Neural progenitor cell (in vitro differentiated cells): ENCODE results near the gene KCNMA1. TPM values are rescaled to one million over a fixed set of nuclear protein-coding genes. Genes with fewer than 3 reads are reported as not detected.

ENCODE experiments used
- DNase-seq: peaks from one replicate; pipeline ENCODE4 v3.0.0-alpha.2; 2016; ENCODE audit warnings: low spot score
- H2AFZ ChIP-seq: fragments of 200-600 bp; sonication (generic); replicated peaks from 2 replicates; pipeline ENCODE4 v1.6.1; 2016; ENCODE audit warnings: antibody characterized with exemption
- H3F3A ChIP-seq: fragments of 200-600 bp; sonication (generic); 2 replicates; pipeline ENCODE4 v1.6.1; 2016; ENCODE audit warnings: antibody characterized with exemption, low read depth
- H3K27ac ChIP-seq: fragments of 200-600 bp; sonication (generic); 2 replicates; pipeline ENCODE4 v1.5.1; 2016; ENCODE audit warnings: mild to moderate bottlenecking
- H3K27me3 ChIP-seq: fragments of 200-600 bp; sonication (generic); 2 replicates; pipeline ENCODE4 v1.6.1; 2016; ENCODE audit warnings: mild to moderate bottlenecking, moderate library complexity
- H3K36me3 ChIP-seq: fragments of 200-600 bp; sonication (generic); 2 replicates; pipeline ENCODE4 v1.5.1; 2016
- H3K4me1 ChIP-seq: fragments of 200-600 bp; sonication (generic); 2 replicates; pipeline ENCODE4 v1.6.1; 2016; ENCODE audit warnings: mixed run types
- H3K4me2 ChIP-seq: fragments of 200-600 bp; sonication (generic); 2 replicates; pipeline ENCODE4 v1.6.1; 2016
- H3K4me3 ChIP-seq: fragments of 200-600 bp; sonication (generic); 2 replicates; pipeline ENCODE4 v1.5.1; 2016
- H3K79me2 ChIP-seq: fragments of 200-600 bp; sonication (generic); 2 replicates; pipeline ENCODE4 v1.6.1; 2016; ENCODE audit warnings: low read depth
- H3K9ac ChIP-seq: fragments of 200-600 bp; sonication (generic); 2 replicates; pipeline ENCODE4 v1.6.1; 2016
- H3K9me3 ChIP-seq: fragments of 200-600 bp; sonication (generic); 2 replicates; pipeline ENCODE4 v1.5.1; 2016; ENCODE audit warnings: low read depth
- H4K20me1 ChIP-seq: fragments of 200-600 bp; sonication (generic); 2 replicates; pipeline ENCODE4 v1.6.1; 2016; ENCODE audit warnings: low read depth
- H3K27ac Mint-ChIP-seq: 3 replicates; pipeline ENCODE4 v1.8.0; 2021; ENCODE audit warnings: mixed read lengths
- H3K27me3 Mint-ChIP-seq: 2 replicates; pipeline ENCODE4 v1.8.0; 2022; ENCODE audit warnings: low read depth, mild to moderate bottlenecking, inconsistent platforms, moderate library complexity, mixed read lengths; ENCODE audit not compliant: insufficient read depth
- H3K36me3 Mint-ChIP-seq: 3 replicates; pipeline ENCODE4 v1.8.0; 2021; ENCODE audit warnings: mixed read lengths
- H3K4me1 Mint-ChIP-seq: 3 replicates; pipeline ENCODE4 v1.8.0; 2021; ENCODE audit warnings: mixed read lengths
- H3K4me3 Mint-ChIP-seq: 3 replicates; pipeline ENCODE4 v1.8.0; 2021; ENCODE audit warnings: mild to moderate bottlenecking, moderate library complexity, mixed read lengths
- H3K9me3 Mint-ChIP-seq: 3 replicates; pipeline ENCODE4 v1.8.0; 2020; ENCODE audit warnings: mixed read lengths
- CTCF ChIP-seq: fragments of 200-600 bp; sonication (generic); IDR thresholded peaks from 2 replicates; pipeline ENCODE4 v1.5.1; 2017; ENCODE audit warnings: antibody characterized with exemption, mild to moderate bottlenecking
- EZH2 ChIP-seq: fragments of 200-600 bp; sonication (generic); IDR thresholded peaks from 2 replicates; pipeline ENCODE4 v1.6.1; 2017; ENCODE audit warnings: antibody characterized with exemption, mild to moderate bottlenecking, moderate library complexity
- EZH2phosphoT487 ChIP-seq: fragments of 200-600 bp; sonication (generic); IDR thresholded peaks from 2 replicates; pipeline ENCODE4 v1.6.1; 2017; ENCODE audit warnings: antibody characterized with exemption
- total RNA-seq: library from RNA; depleted of rRNA; stranded (reverse); fragments of >200 nt; gene quantifications from 2 replicates; pipeline ENCODE4 v1.2.3, GENCODE V29; 2015; ENCODE audit warnings: low replicate concordance

The KCNMA1 gene
- total RNA-seq, 1 donor from 2014 or later: 2.4 TPM

- Histone ChIP-seq H3K4me1 (no peaks in the 10 kb centered on the region), H3K9ac (no peak overlapping the region), H4K20me1 (no peaks in the 10 kb centered on the region), H2AFZ (no peak overlapping the region), H3K27me3 (no peaks in the 10 kb centered on the region), H3F3A (no peaks in the 10 kb centered on the region), H3K4me2 (no peak overlapping the region), H3K36me3 (no peaks in the 10 kb centered on the region), H3K27ac (no peak overlapping the region), H3K4me3 (no peak overlapping the region), H3K79me2 (no peaks in the 10 kb centered on the region), H3K9me3 (no peaks in the 10 kb centered on the region)
- Mint-ChIP-seq H3K27ac (no peak overlapping the region), H3K27me3 (peaks cover 2% of the 10 kb centered on the region), H3K9me3 (no peaks in the 10 kb centered on the region), H3K36me3 (no peaks in the 10 kb centered on the region), H3K4me3 (no peak overlapping the region), H3K4me1 (no peaks in the 10 kb centered on the region)
- DNase-seq: no peak
- TF ChIP-seq CTCF (no peak), EZH2phosphoT487 (no peak), EZH2 (no peak)
Measured at GRCh38 chr10:77304192-77304591, 333.4 kb downstream of the KCNMA1 start.

GRCh38 chr10:77301305-77301730, 336.3 kb downstream of the KCNMA1 start:
- Histone ChIP-seq H3K9me3 (no peaks in the 10 kb centered on the region), H3K27ac (no peak overlapping the region), H3K4me3 (no peak overlapping the region), H3K4me2 (no peak overlapping the region), H3K4me1 (no peaks in the 10 kb centered on the region), H4K20me1 (no peaks in the 10 kb centered on the region), H2AFZ (no peak overlapping the region), H3K27me3 (no peaks in the 10 kb centered on the region), H3K79me2 (no peaks in the 10 kb centered on the region), H3K36me3 (no peaks in the 10 kb centered on the region), H3F3A (no peaks in the 10 kb centered on the region), H3K9ac (no peak overlapping the region)
- Mint-ChIP-seq H3K27ac (no peak overlapping the region), H3K9me3 (no peaks in the 10 kb centered on the region), H3K27me3 (peaks cover 2% of the 10 kb centered on the region), H3K4me3 (no peak overlapping the region), H3K4me1 (peaks cover 4% of the 10 kb centered on the region), H3K36me3 (no peaks in the 10 kb centered on the region)
- TF ChIP-seq EZH2: no peak
- no peak for TF ChIP-seq EZH2phosphoT487
- no peak for TF ChIP-seq CTCF
- no peak for DNase-seq

GRCh38 chr10:77300682-77301302, 336.8 kb downstream of the KCNMA1 start:
- no peak for TF ChIP-seq EZH2phosphoT487
- TF ChIP-seq CTCF: no peak
- TF ChIP-seq EZH2: no peak
- DNase-seq: no peak
- no peaks in the 10 kb centered on the region for H3K27me3 Mint-ChIP-seq

More at GRCh38 chr10:77300682-77301302, 336.8 kb downstream of the KCNMA1 start:
- Histone ChIP-seq H3K9ac (no peak overlapping the region), H3K27ac (no peak overlapping the region), H2AFZ (no peak overlapping the region), H3K79me2 (no peaks in the 10 kb centered on the region), H3K36me3 (no peaks in the 10 kb centered on the region), H3K4me3 (no peak overlapping the region), H3K4me2 (no peak overlapping the region), H3K4me1 (no peaks in the 10 kb centered on the region), H4K20me1 (no peaks in the 10 kb centered on the region), H3F3A (no peaks in the 10 kb centered on the region), H3K9me3 (no peaks in the 10 kb centered on the region), H3K27me3 (no peaks in the 10 kb centered on the region)
- no peak overlapping the region for H3K4me3 Mint-ChIP-seq
- H3K27ac Mint-ChIP-seq: no peak overlapping the region
- no peaks in the 10 kb centered on the region for H3K36me3 Mint-ChIP-seq
- H3K4me1 Mint-ChIP-seq: peaks cover 6% of the 10 kb centered on the region
- H3K9me3 Mint-ChIP-seq: no peaks in the 10 kb centered on the region
